Kidney glomerular epithelial cell (primary cell): ENCODE data around the gene MUS81.

ENCODE experiments used
- DNase-seq: peaks from one replicate; lab custom pipeline; 2025; lab: John Stamatoyannopoulos, UW

The MUS81 gene

DNA sequence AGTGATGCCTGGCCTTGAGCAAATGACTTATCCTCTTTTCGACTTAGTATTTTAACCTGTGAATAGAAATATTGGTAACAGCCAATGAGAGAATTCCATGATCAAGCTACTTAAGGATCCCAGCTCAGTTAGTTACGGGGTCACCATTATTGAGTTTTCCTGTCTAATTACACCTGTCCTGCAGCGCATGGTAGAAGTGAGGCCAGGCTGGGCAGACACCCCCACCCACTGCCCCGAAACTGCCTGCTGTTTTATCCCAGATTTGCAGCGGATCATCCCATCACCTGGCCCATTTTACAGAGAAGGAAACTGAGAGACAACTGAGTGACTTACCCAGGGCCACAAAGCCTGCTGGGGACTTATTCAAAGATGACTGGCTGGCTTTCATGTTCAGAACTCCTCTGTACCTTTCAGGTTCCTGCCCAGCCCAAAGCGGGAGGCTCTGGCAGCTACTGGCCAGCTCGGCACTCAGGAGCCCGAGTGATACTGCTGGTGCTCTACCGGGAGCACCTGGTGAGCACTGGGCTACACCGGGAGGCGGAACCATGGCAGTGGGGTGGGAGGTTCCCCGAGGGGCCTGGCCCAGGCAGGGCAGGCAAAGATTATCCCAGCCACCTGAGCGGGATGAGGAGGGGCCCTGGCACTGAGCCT is 1.4 kb downstream of the MUS81 start:
- no peak for DNase-seq

DNA sequence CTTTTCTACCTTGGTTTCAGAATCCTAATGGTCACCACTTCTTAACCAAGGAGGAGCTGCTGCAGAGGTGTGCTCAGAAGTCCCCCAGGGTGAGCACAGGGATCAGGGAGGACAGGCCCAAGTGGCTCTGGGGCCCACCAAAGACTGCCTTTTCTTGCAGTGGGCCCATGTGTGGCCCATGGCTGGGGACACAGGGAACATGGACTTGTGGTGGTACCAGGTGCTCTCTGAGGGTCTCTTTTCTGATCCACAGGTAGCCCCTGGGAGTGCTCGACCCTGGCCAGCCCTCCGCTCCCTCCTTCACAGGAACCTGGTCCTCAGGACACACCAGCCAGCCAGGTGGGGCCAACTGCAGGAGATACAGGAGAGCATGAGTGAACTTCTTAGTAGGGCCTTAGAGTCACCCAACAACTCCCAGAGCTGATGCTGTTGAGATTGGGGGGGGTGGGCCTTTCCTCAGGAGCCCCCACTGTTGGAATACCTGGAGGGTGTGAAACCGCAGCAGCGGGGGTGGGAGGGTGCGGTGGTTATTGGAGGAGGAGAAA is 2.0 kb downstream of the MUS81 start:
- no peak for DNase-seq

DNA sequence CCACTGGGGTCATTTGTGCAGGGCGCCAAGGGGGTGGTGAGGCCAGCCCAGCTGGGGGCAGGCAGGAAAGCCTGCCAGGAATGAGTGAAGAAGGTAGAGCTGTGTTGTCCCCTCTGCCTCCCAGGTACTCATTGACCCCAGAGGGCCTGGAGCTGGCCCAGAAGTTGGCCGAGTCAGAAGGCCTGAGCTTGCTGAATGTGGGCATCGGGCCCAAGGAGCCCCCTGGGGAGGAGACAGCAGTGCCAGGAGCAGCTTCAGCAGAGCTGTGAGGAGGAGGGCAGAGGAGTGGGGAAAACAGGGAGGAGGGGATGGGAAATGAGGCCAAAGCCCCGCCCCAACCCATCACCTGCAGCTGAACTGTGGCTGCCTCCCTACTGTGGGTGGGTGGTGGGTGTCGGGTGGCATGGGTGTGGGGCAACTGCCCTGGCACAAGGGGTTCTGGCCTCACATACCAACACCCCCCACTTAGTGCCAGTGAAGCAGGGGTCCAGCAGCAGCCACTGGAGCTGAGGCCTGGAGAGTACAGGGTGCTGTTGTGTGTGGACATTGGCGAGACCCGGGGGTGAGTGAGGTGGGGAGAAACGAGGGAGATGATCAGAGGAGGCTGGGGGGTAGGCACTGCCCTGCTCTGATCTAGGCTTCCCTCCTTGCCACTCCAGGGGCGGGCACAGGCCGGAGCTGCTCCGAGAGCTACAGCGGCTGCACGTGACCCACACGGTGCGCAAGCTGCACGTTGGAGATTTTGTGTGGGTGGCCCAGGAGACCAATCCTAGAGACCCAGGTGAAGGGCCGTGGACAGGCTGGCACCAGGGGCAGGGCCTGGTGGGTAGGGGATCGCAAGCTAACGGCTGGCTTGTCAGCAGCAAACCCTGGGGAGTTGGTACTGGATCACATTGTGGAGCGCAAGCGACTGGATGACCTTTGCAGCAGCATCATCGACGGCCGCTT is 3.0 kb downstream of the MUS81 start:
- no peak for DNase-seq

DNA sequence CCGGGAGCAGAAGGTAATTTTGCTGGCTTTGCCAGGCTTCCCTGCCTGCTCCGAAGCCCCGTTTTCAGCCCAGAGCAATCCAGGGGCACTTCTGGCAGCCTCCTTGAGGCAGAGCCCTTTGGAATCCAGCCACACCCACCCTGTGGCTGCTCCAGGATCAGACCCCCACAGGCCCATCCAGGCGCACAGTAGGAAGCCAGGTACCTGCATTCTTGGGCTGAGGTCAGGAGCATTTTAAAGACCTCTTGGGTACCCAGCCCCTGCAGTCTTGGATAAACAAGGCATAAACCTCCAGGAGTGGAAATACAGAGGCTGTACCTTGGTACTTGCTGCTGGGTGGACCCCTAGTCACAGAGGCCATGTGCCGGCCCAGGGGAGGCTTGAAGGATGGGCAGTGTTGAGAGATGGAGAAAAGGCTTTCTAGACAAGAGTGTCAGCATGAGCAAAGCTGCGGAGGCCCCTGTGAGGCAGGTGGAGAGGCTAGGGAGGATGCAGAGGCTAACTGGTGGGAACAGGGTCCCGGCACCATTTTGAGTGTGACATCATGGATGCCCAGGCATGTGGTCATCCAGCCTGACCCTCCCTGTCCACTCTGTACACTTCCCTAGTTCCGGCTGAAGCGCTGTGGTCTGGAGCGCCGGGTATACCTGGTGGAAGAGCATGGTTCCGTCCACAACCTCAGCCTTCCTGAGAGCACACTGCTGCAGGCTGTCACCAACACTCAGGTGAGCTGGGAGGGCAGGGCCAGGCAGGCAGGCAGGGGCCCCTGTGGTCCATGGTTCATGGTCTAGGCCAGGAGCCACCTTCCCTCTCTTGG is 3.9 kb downstream of the MUS81 start:
- DNase-seq = no peak

DNA sequence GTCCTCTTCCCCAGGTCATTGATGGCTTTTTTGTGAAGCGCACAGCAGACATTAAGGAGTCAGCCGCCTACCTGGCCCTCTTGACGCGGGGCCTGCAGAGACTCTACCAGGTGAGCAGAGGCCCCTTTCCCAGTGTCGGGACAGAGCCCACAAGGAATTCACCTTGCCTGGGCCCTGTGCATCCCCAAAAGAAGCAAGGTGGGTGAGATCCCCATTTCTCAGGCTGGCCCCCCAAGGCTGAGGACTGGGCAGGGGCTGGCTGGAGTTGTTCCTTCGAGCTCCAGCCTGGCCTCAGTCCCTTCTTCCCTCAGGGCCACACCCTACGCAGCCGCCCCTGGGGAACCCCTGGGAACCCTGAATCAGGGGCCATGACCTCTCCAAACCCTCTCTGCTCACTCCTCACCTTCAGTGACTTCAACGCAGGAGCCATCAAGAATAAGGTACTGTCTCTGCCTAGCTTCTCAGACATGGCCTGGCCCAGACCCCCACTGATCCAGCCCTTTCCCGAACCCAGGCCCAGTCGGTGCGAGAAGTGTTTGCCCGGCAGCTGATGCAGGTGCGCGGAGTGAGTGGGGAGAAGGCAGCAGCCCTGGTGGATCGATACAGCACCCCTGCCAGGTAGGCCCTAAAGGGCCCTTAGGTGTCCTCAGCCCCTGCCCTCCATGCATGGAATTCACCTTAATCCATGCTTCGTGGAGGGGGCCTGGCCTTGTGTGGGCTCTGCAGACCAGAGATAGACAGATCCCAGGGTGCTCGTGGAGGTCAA is 4.7 kb downstream of the MUS81 start:
- no peak for DNase-seq

DNA sequence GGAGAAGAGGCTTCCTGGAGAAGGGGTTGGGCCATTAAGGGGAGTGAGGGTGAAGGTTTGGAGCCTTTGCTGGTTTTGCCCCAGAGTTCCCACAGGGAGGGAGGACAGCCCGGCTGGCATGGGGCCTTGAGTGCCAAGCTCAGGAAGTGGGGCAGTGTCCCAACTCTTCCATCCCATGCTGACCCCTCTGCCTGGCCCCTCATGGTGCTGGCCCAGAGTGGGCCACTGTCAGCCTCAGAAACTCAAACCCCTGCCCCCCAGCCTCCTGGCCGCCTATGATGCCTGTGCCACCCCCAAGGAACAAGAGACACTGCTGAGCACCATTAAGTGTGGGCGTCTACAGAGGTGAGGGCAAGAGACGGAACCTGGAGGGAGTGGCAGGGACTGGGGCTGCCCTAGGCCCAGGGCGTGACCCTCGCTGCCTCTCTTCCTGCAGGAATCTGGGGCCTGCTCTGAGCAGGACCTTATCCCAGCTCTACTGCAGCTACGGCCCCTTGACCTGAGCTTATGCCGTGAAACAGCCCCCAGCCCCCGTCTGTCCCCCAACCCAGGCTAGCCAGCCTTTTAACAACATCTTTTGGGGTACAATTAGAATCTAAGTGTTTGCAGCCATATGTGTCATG is 5.4 kb downstream of the MUS81 start:
- no peak for DNase-seq

DNA sequence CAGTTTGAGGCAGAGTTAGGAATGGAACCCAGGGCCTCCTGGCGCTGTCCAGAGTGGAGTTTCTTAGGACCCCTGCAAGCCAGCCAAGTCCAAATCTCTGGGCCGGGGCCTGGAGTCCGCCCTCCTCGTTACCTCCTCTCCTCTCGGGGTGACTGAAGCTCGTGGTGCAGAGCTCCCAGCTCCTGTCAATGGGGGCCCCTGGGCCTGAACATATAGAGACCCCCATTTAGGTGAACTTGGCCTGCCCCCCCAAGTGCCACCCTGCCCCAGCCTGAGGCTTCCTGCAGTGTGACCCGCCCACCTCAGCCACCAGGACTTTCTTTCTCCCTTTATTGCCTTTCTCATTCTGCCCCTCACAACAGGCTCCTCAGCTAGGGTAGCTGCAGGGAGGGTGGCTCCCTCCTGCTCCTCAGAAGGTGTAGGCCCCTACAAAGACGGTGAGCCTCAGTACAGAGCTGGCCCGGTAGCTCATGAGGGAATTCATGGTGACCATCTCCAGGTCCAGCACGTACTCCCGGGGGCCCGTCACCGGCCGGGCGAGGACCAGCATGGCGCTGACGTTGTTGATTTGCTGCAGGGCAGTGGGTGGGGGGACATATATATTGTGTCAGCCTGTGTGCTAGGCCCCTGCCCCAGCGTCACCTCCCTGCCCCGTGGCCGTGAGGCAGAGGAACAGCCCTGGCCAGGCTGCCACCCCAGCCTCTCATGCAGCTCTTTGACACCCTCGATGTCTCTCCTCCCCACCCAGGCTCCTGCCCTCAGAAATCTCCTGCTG is 6.5 kb downstream of the MUS81 start:
- DNase-seq = no peak

DNA sequence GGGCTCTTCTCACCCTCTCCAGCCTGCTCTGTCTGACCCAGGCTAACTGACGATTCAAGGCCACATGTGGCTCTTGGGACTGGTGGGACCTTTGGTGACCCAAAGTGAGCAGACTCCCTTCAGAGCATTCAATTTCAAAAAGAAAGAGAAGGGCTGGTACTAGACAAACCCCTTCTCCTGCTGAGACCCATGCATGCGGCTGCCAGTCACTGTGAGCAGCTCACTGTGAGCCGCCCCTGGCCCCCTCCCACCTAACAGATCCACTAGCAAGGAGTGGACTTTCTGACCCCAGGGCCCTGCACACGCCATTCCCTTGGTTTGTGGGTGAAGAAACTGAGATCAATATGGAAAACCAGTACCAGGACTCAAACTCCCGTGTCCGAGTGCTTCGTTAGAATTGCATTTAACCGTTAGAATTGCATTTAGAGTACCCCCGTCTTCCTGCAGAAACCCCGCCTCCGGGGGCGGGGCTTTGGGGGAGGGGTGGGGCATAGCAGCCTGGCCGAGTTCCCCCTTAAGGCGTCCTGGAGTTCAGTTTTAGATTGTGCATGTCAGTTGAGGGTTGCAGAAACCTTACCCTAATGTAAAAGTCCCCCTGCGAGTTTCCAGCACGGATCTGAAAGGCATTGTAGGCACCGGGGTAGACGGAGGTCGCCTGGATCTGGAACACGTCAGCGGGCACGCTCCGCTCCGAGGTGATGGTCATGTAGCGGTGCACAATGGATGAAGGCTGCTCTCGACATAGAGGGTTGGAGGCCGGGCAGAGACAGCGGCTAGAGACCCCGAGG is 7.2 kb downstream of the MUS81 start:
- no peak for DNase-seq

DNA sequence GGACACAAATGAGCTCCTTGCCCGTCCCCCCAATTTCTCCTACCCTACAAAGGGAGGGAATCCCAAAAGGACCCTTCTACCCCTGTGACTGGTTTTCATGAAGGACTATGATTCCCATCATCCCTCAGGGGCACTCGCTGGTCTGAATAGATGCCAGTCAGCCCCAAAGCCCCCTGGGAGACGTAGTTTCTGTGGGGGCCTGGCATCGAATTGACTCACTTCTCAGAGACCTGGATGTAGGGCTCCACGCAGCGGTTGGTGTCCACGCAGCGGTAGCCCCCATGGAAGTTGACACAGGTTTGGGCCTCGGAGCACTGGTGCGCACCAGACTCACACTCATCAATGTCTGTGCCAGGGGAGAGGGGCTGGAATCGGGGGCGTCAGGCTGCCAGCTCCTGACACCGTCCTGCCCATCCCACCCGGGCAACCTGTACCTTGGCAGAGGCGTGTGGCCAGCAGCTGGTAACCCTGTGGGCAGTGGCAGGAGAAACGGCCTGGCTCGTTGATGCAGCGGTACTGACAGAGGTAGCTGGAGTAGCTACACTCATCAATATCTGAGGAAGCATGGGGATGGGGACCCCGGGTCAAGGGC is 7.9 kb downstream of the MUS81 start:
- no peak for DNase-seq

DNA sequence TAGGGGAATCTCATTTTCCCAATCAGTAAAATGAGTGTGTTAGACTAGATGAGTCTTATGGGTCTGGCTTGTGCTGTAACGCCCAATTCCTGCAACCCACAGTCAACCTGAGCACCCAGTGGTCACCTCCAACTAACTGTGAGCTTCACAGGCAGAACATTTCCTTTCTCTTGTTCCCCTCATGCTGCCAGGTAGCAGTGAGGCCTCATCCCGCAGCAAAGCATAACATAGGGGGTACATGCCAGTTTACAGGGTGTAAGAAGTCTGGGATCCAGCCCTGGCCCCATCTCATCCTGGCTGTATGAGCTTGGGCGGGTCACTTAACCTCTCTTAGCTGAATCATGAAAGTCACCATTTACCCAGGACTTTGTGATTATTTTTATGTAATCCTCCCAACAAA is 8.7 kb downstream of the MUS81 start:
- DNase-seq = no peak

DNA sequence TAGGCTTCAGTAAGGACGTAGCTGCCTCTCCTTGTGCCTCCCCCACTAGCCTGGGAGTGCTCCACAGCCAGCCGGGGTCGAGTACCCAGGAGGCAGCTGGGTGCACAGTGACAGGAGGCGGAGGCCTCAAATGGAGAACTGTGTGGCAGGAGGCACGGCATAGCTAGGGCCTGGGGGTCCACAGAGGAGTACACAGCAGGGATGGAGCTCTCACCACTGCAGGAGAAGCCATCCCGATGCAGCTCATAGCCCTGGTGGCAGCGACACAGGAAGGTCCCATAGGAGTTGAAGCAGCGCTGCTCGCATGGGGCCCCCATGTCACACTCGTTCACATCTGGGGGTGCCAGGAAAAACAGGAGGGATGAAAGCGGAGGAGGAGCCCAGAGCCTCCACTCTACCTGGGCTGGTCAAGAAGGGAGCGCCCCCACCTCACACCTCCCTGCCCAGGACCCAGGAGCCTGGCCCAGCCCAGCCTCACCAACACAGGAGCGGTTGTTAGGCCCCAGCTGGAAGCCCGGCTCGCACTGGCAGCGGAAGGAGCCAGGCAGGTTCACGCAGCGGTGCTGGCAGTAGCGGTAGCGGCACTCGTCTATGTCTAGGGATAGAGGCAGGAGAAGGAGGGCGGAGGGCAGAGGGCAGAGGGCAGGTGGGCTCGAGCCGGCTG is 9.5 kb downstream of the MUS81 start:
- no peak for DNase-seq

DNA sequence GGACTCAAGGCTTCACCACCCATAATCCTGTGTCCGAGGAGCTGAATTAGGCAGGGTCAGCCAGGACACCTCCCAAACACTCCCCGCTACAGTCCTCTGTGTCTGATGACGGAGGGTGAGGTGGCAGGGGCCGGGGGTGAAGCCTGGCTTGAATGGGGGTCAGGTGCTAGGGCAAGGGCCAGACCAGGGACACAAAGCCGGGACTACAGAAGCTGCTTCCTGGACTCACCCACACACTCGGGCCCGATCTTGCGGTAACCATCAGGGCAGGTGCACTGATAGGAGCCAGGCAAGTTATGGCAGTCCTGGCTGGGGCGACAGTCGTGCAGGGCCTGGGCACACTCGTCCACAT is 10.1 kb downstream of the MUS81 start:
- DNase-seq = no peak

DNA sequence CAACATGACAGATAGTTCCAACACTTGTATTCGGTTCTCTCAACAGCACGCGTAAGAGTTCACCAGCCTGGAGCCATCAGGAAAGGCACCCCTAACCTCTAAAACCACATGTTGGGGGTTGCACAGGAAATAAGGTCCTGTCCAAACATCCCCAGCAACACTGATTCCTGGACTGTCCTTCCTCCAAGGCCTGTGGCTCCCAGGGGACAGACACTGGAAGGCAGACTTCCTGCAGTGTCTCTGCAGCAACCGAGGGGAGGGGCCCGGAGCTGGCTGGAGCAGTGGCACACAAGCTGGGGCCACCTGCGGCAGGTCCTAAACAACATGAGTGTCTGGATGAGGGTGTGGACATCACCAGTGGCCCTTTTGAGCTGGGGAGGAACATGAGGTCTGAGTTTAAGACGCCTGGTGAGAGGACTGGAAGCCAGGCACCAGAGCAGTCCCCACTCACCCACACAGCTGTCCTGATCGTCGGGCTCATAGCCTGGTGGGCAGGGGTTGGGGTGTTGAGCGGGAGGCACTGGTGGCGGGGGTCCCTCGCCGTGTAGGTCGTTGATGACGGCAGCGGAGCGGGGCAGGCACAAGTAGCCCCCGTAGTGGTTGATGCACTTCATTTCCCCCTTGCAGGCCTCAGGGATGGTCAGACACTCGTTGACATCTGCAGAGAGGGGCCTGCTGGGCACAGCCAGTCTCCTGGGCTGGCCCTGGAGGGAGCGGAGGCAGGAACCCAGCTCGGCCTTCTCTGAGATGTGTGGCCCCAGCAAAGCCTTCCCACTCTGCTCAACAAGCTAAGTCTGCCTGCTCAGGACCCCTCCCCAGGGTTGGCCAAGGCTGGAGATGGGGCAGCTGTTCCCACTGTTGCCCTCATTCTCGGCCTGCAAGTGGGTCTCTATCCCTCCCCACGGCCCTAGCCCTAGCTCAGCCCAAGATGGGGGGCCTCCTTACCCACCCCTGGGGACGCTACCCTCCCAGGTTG is 10.8 kb downstream of the MUS81 start:
- DNase-seq = no peak

DNA sequence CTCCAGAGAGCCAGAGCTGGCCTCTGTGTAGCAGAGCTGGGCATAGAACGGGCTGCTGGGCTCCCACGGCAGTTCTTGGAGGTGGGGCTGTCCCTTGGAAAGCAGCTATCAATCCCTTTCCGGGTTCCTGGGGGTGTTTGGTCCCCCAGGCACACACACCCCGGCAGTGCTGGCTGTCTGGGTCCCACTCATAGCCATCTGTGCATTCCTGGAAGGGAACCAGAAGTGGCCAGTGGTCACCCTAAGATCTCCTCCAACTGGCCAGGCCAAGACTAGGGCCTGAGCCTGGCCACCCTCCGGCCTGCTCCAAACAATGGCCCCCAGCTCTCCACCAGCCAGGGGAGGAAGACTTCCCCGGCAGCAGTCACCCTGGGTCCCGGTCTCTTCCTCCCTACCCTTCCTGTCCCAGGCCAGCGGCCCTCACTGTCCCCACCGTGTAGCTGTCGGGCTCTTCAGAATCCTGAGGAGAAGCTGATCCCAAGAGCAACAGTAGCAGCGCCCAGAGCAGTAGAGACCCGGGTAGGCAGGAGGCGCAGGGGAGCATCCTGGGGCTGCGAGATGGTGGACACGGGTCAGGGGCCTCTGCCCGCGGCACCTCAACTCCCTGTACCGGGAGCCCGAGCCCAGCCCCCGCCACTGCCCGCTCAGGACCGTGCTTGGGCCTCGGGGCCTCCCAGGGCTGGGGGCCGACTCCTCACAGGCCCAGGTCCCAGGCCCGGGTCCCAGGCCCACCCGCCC is 11.7 kb downstream of the MUS81 start:
- no peak for DNase-seq

DNA sequence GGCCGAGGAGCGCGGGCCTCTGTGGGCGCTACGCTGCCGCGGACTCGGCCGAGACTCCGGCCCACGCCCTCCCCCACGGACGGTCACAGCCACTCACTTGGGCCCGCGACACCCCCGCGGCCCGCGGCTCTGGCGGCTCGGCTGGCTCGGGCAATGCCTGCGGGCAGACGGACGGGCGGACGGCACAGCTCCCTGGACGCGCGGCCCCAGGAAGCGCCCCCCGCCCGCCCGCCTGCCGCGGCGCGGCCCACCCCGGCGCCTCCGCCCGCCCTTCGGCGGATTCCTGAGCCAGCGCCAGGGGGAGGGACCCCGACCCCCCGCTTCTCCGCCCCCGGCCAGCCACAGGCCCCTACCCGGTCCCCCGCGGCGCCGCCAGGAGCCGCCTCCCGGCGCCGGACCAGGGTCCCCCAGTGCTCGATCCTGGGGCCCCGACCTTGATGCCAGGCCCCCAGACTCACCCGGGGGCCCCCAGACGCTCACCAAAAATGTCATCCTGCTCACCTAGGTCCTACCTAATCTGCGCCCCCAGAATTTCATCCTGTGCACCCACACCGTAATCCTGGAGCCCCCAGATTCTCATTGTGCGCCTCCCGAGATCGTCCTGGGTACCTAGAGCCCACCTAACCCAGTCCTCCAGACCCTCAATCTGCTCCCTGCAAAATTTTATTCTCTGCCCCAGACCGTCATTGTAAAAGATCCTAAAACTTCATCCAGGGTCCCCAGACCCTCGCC is 12.5 kb downstream of the MUS81 start, which contains the start of gene EFEMP2:
Gene EFEMP2, minus strand, starts transcription at position 215 of the 732 bp plus-strand sequence. CDS start 446 bp downstream, outside the sequence.
- no peak for DNase-seq
